ENCODE data around the gene RHBDD2.
"Not testable (repeated sequence)": the region's sequence is repeated elsewhere in the genome, so short reads cannot be mapped to it uniquely, and the experiment has no call there.

RHBDD2 gene

DNA sequence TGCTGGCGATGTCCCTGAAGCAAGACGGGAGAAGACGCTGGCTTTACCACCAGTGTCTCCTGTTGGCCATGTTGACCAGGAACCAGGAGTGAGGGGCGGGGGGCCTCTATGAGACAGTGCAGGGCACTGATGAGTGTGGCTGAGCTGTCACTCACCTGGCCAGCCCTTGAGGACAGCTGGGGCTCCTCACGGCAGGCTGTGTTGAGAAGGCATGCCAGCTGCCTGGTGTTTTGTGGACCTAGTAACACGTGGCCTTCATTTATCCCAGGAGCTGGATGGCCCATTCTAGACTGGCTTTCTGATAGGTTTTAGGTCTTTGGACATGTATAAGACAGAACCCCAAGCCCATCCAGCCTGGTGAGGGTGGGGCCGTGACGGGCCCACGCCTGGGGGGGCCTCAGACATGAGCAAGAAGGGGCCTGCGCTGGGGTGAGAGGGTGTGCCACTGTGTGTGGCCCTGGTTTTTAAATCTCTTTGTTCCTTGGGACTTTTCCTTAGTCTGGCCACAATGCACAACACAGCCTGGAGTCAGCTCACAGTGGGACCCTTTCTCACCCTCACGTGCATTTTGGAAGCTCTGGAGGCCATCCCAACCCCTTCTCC is 10.5 kb downstream of the RHBDD2 start:
- no peak for DNase-seq

DNA sequence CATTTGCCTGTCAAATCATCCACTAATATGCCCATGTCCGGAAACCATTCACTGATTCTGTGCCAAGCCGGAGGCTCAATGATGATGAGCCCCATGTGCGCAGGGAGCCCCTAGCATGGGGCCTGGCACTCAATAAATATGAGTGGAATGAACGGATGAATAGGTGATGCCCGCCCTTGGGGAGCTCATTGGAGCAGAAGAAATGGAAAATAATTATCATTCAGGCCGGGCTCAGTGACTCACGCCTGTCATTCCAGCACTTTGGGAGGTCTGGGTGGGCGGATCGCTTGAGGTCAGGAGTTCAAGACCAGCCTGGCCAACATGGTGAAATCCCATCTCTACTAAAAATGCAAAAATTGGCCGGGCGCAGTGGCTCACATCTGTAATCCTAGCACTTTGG is 11.0 kb downstream of the RHBDD2 start:
- DNase-seq = no peak

DNA sequence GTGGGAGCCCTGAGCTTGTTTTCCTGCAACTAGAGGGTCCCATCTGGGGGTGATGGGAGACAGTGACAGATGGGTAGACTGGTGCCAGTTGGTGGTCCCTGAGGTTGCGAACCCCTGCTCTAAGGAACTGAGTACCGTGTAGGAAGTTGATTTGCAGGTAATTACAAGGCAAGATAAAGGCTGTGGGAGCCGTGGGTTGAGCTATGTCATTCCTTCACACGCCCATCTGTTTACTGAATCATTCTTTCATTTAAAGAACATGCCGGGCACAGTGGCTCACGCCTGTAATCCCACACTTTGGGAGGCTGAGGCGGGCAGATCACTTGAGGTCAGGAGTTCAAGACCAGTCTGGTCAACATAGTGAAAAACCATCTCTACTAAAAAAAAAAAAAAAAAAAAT is 12.4 kb downstream of the RHBDD2 start:
- DNase-seq = not testable (repeated sequence)

DNA sequence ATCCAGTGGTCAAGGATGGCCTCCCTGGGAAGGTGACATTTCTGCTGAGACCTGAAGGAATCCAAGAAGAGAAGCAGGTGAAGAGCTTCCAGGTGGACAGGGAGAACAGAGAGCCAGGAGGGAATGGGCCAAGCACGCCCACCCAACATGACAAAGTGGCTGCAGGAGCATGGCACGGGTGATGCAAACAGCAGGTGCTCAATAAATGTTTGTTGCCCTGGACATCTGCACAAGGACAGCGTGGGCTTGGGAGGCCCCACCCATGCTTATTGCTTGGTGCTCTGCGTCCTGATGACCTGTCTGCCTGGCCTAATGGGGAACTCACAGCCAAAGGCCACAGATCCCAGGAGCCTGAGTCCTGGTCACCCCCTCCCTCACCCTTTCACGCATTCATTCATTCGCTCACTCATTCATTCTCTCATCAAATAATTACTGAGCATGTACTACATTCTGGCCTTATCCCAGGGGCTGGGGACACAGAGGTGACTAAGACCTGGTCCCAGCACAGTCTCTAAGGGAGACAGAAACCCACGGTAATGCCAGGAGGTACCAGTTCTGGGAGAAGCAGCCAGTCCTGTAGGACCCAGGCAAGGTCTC is 13.1 kb downstream of the RHBDD2 start:
- no peak for DNase-seq

DNA sequence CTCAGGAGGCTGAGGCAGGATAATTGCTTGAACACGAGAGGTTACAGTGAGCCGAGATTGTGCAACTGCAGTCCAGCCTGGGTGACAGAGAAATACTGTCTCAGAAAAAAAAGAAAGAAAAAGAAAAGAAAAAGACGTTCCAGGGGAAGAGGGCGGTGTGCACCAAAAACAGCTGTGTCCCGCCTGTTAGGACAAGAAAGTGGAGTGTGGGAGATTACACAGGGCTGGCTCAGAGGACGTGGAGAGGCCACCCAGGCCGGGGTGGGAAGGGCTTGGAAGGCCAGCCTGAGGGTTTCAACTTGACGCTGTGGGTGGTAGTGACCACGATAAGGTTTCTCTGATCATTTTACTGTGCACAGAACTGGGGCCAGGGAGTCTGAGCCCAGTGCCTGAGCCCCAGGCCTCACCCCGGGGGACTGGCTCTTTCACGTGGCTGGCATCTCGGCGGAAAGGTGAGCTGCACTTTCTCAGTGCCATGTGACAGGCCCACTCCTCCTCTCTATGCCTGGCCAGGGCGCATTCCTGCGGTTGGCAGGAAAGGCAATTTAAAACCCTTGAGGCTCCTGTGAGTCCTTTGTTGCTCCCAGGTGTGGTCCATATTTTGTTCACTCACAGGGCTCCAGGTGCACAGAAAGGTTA is 13.9 kb downstream of the RHBDD2 start:
- no peak for DNase-seq

DNA sequence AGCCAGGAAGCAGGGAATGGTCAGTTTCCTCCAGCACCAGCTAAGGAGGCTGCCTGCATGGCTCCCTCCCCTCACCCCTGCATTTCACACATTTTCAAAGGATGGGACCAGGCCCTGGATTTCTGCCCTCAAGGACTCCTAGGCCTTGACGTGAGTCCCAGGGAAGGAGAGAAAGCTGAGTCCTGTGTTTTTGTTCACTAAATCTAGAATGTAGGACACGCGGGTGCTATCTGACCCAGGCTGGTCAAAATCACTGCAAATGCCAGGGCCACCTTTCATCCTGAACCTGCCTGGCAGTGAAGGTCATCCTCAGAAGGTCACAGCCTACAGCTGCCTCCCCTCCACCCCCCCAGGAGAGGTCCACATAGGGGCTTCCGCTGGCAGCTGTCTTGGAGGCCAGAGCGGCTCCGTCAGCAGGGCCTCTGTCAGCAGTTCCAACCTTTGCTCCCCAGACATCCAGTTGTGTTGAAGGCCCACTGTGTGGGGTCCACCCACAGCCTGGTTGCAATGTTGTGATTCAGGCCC is 18.0 kb downstream of the RHBDD2 start:
- no peak for DNase-seq

DNA sequence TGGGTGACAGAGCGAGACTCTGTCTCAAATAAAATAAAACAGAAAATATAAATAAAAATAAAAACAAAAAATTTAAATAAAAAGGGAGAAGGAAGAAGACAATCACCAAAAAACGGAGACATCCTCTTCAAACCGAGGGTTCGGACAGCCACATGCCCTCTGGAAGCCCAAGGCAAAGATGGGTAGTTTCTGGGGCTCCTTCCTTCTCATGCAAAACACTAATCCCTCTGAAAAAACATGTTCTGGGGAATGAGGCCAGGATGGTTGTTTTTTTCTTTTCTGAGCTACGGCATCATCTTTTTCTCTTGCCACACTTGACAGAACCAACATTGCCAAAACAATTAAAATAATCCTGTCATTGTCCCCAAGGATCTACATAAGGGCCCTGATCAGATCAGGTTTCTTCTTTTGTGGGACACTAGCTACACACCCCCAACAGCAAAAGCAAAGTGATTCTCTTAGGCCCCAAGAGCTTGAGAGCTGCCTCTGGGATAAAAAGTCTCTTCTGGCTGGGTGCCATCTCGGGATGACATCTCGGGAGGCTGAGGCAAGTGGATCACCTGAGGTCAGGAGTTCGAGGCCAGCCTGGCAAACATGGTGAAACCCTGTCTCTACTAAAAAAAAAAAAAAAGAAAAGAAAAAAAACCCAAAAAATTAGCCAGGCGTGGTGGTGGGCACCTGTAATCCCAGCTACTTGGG is 21.9 kb downstream of the RHBDD2 start:
- DNase-seq = no peak

DNA sequence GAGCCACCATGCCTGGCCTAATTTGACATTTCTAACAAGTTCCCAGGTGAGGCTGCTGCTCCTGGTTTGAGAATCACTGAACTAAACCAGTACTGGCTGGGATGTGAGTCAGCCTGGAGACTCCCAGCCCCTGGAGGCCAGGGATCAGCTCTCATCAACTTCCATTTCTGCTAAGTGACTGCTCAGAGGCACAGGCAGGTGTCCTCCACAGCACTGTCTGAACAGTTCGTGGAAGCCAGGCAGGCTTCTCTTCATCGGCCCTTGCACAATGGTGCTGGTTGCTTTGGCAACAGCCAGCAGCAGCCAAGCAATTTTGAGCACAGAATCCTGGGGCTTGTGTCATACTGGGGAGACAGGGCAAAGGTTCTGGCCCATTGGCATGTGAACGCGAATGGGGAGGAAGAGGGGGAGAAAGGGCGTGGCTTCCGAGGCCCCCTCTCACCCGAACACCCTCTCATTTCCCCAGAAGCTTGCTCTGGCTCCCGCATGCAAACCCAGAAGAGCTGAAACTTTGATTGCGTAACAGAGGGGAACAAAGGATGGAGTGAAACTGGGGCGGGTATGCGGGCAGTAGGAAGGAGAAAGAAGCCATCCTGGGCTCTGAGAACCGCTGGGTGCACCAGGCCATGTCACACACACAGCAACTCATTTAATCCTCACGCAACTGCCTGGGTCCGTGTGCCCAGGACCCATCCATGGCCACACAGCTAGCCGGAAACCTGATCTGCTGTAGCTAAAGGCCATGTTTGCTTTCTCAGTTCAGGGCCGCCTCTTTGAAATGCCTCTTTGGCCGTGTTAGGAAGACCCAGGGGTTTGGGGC is 27.2 kb downstream of the RHBDD2 start:
- no peak for DNase-seq

DNA sequence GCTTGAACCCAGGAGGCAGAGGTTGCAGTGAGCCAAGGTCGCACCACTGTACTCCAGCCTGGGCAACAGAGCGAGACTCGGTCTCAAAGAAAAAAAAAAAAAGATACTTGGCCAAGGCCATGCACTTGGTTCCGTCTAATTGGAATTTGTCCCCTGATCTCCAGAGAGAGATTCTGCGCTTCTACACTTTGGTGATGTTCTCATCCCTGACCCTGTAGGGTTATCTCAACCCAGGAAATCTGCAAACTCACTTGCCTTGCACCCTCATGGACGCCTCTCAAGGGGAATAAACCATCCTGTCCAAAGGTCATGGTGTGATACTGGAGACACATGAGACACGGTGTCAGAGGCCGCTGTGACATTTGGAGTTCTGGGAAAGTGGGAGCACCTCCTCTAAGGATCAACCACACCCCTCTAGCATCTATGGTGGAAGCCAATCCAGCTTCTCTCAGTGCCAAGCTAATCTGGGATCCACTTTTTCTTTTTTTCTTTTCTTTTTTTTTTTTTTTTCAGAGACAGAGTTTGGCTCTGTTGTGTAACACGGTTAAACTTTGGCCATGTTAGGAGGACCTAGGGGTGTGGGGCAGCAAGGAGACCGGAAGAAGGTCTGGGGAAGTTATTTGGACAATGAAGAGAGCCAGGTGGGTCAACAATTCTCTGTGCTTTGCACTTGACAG is 28.3 kb downstream of the RHBDD2 start:
- DNase-seq = no peak

DNA sequence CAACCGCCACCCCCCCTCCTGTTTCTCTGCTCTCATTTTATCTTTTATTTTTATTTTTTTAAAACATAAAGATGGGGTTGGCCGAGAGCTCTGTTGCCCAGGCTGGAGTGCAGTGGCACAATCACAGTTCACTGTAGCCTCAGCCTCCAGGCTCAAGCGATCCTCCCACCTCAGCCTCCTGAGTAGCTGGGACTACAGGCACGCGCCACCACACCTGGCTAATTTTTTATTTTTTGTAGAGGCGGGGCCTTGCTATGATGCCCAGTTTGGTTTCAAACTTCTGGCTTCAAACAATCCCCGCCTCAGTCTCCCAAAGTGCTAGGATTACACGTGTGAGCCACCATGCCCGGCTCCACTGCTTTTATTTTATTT is 28.8 kb downstream of the RHBDD2 start:
- not testable (repeated sequence) for DNase-seq

DNA sequence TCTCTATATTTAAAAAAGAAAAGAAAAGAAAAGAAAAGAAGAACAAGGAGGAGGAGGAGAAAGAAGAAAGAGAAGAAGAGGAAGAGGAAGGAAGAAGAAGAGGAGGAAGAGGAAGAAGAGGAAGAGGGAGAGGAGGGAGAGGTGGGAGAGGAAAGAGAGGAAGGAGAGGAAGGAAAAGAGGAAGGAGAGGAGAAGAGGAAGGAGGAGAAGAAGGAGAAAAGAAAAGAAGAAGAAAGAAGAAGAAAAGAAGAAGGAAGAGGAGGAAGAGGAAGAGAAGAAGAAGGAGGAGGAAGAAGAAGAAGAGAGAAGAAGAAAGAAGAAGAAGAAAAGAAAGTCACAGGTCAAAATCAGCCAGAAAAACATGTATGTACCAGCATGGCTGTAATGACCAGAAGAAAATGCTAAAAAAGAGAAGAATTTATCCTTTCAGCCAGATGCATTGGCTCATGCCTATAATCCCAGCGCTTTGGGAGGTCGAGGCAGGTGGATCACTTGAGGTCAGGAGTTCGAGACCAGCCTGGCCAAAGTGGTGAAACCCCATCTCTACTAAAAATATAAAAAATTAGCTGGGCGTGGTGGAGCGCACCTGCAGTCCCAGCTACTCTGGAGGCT is 30.8 kb downstream of the RHBDD2 start:
- DNase-seq = no peak

DNA sequence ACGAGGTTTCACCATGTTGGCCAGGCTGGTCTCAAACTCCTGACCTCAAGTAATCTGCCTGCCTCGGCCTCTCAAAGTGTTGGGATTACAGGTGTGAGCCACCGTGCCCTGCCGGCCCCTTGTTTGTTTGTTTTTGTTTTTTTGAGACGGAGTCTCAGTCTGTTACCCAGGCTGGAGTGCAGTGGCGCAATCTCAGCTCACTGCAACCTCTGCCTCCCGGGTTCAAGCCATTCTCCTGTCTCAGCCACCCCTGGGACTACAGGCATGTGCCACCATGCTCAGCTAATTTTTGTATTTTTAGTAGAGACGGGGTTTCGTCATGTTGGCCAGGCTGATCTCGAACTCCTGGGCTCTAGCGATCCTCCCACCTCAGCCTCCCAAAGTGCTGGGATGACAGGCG is 32.4 kb downstream of the RHBDD2 start:
- DNase-seq = not testable (repeated sequence)

DNA sequence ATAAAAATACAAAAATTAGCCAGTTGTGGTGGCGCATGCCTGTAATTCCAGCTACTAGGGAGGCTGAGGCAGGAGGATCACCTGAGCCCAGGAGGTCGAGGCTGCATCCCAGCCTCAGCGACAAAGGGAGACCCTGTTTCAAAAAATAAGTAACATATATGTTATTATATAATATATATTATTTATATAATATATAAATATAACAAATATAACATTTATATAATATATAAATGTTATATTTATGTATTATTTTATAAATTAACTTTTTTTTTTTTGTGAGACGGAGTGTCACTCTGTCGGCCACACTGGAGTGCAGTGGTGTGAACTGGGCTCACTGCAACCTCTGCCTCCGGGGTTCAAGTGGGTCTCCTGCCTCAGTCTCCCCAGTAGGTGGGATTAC is 34.6 kb downstream of the RHBDD2 start:
- no peak for DNase-seq

DNA sequence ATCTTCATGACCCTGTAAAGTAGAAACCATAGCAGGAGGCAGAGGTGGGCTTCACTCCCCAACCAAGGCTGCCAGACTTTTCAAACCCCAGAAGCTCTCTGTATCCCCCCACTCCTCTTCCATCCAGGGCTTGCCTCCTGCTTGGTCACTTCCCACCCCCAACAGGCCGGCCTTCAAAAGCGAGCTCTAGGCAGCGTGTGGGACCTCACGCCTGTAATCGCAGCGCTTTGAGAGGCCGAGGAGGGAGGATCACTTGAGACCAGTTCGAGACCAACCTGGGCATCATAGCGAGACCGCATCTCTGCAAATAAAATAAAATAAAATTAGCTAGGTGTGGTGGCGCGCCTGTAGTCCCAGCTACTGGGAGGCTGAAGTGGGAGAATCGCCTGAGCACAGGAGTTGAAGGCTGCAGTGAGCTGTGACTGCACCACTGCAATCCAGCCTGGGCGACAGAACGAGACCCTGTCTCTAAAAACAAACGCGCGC is 35.4 kb downstream of the RHBDD2 start:
- no peak for DNase-seq

DNA sequence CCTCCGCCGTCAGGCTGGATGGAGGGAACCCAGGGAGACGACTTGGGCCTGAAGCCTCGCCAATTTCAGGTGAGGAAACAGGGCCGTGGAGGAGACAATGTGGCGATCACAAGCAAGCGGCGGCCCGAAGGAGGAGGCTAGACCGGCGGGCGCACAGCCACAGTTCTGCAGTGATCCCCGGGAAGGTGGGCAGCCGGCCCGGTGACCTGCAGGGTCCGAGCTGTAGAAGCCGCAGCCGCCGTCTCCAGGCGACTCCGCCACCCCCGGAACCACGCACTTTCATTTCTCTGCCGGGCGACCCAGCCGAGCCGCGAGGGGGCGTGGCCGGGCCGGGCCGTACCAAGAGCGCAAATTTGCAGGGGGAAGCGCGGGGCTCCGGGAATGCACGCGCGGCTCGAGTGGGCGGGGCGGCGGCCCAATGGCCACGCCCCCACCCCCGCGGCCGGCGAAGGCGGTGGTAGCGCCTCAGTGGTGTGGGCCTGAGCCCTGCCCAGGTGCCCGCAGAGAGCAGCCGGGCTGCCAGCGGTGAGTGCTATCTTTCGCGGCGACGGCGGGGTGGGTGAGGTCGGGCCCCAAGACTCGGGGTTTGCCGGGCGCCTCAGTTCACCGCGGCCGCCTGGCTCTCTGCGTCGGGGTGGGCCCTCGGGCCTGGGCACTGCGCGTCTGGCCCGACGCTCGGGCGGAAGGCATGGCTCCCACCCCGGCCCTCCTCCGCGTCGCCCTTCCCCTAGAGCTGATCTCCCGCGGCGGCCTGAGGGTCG is 36.0 kb downstream of the RHBDD2 start, which contains the start of gene POR:
TSS of gene POR (plus strand) at position 501 of the 761 bp plus-strand sequence. CDS start 38,847 bp downstream, outside the sequence.
- peak; percentile 98 for DNase-seq

DNA sequence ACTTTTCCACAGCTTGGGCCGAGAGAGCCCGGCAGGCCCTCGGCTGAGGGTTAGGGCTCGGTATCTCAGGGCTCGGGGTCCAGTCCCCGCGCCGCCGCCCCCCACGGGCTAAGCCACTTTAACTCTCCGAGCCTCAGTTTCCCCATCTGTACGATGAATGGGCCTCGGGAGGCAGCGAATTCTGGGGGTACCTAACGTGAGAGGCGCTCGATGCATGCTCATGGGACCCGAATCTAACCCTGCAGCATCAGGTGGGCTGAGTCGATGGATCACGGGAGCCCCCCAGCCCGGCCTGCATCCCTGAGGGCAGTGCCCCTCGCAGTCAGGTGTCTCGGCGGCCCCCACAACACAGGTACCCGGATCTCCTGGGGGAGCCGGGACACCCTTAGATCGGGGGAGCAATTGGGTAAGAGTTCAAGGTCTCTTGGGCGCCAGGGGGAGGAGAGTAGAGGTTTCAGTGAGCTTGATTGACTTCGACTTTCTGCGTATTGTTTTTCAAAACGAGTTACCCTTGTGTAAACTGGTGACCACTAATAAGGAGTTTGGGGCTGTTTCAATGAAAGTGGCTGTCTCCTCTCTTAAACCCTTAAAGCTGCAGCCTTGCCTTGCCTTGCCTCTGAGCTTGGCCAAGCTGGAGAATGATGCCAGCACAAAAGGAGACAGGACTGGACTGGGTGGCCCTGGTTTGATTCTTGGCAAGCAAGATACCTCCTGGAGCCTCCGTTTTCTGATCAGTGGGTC is 36.8 kb downstream of the RHBDD2 start:
- DNase-seq = no peak

DNA sequence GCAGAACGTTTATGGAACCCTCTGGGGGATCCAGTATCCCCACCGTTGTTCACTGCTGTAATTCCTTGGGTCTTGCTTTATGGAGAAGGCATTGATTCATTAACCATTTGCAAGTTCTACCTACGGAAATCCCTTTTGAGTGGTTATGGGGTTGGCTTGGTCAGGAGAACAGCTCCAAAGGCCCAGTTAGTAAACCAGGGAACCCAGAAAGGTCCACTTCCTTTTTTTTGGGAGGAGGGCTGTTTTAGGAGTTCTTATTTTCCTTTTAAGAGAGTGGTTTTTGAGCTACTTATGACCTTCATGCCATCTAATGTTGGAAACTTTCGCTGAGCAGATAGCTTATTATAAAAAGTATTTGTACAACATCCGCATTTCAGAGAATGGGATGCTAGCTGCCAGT is 37.4 kb downstream of the RHBDD2 start:
- DNase-seq = no peak

DNA sequence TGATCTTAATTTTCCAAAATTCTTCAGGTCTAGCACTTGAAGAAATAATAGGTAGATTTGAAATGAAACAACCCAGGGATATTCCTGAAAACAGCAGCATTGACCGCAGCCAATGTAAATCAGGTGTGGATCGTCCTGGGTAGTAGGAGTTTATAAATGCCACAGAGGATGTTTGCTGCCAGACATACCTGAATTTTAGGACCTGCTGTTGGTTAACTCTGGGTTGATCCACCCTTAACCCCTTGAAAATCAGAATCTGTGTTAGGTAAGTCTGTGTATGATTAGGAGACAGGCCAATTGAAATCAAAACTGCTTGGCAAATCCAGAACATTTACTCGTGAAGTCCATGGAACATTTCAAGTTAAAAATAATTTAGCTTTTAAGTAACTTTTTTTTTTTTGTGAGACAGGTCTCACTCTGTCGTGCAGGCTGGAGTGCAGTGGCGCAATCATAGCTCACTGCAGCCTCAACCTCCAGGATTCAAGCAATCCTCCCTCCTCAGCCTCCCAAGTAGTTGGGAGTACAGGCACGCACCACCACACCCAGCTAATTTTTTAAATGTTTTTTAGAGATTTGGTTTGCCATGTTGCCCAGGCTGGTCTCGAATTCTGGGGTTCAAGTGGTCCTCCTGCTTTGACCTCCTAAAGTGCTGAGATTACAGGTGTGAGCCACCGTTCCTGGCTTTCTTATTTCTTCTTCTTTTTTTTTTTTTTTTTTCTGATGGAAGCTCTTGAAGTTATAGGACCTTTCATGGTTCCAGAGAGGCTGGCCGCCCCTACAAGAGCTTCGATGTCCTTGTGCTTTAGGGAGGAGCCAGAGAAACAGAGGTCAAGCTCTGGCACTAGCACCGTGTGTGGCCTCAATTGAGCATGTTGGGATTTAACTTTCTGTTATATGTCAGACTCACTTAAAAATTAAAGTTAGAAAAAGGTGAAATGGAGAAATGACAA is 38.1 kb downstream of the RHBDD2 start:
- DNase-seq = no peak

Data from activated gamma-delta T cell (primary cell).